DMS53 treated with DMSO at 0.1 percent for 48 hours (cell line): ENCODE results near the gene KDM5A.
"Not testable (repeated sequence)": the region's sequence is repeated elsewhere in the genome, so short reads cannot be mapped to it uniquely, and the experiment has no call there.

ENCODE experiments used
- DNase-seq: peaks from one replicate; lab custom pipeline; 2025; ENCODE audit not compliant: unreplicated experiment; lab: John Stamatoyannopoulos, UW

Gene KDM5A

GRCh38 chr12:242496-242895, 146.6 kb downstream of the KDM5A start:
- no peak for DNase-seq

- no peak for DNase-seq
Observed at GRCh38 chr12:241266-241665, 147.9 kb downstream of the KDM5A start.

DNA sequence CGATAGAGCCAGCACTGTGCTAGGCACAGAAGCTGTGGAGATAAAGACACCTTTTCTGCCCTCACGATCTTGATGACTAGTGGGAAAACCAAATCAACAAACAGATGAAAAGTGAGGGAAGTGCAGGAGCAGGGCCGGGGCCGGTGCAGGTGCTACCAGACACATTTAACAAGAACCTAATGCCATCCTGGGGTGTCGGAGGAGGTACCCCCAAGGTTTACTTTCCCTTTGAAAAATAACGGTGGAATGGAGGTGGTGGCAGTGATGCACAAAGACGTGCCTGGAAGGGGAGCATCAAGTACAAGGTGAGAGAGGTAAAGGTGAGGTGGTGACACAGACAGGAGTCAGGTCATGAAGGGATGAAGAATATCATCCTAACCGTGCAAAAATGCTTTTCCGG, 148.6 kb downstream of the KDM5A start:
- DNase-seq = no peak

DNA sequence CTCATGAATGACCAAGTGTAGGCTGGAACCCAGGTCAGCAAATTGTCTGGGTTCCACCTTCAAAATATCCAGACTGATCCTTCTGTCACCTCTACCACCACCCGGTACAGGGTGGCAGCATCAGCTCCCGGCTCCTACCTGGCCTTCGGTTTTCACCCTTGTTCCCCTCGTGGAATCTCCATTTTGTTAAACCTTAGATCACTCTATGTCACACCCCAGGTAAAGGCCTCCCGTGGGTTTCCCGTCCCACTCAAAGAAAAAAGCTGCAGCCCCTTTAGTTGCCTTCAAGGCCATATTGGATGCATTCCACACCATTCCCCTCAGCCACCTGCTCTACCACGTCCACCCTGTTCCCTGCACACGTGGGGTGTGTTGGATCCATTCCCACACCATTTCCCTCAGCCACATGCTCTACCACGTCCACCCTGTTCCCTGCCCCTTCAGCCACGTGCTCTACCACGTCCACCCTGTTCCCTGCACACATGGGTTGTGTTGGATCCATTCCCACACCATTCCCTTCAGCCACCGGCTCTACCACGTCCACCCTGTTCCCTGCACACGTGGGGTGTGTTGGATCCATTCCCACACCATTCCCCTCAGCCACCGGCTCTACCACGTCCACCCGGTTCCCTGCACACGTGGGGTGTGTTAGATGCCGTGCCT, 150.3 kb downstream of the KDM5A start:
- no peak for DNase-seq

DNA sequence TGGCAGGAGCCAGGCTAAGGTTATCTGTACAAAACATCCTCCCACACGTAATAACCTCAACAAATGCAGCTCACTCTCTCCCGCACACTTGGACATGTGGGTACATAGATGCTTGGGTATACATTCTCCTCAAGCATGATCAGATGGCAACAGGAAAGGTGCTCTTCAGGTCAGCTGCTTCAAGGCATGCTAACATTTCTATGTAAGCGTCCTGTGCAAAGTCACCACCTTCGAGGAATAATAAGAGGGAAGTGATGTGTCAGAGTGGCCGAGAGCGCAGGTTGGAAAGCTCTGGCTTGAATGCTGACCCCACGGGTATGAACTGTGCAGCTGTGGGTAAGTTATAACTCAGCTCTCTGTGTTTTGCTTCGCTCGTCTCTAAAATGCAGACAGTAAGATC, 151.0 kb downstream of the KDM5A start:
- DNase-seq = no peak

GRCh38 chr12:237026-237815, 151.9 kb downstream of the KDM5A start:
- DNase-seq = no peak

GRCh38 chr12:236445-236844, 152.7 kb downstream of the KDM5A start:
- DNase-seq = no peak

DNA sequence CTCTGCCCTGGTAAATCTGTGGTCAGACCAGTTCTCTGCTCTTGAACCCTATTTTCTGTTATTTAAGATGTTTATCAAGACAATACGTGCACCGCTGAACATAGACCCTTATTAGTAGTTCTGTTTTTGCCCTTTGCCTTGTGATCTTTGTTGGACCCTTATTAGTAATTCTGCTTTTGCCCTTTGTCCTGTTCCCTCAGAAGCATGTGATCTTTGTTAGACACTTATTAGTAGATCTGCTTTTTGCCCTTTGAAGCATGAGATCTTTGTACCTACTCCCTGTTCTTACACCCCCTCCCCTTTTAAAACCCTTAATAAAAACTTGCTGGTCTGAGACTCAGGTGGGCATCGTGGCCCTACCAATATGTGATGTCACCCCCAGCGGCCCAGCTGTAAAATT, 153.2 kb downstream of the KDM5A start:
- not testable (repeated sequence) for DNase-seq

GRCh38 chr12:234891-235415, 154.2 kb downstream of the KDM5A start:
- no peak for DNase-seq

DNA sequence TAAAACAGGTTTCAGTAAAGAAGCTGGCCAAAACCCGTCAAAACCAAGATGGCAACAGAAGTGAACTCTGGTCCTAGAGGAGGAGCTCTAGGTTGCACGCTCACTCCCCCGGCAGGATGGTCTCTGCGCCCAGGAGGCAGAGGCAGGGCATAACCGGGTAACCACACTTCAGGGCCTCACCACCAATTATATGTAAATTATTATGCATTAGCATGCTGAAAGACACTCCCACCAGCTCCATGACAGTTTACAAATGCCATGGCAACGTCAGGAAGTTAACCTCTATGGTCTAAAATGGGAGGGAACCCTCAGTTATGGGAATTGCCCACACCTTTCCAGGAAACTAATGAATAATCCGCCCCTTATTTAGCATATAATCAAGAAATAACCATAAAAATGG, 155.1 kb downstream of the KDM5A start:
- no peak for DNase-seq

DNA sequence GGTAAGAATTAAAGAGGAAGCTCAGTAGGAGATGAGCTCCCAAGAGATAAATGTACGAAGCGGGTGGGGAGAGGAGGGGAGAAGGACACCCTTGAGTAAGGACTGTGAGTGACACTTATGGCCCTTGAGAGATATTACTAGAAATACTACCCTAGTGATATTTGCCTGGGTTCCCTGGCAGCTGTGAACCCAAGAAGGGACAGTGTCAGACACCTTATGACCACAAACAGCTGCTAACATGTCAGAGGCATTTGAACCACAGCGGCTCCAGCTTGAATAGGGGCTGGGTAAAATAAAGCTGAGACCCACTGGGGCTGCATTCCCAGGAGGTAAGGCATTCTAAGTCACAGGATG, 155.5 kb downstream of the KDM5A start:
- no peak for DNase-seq

DNA sequence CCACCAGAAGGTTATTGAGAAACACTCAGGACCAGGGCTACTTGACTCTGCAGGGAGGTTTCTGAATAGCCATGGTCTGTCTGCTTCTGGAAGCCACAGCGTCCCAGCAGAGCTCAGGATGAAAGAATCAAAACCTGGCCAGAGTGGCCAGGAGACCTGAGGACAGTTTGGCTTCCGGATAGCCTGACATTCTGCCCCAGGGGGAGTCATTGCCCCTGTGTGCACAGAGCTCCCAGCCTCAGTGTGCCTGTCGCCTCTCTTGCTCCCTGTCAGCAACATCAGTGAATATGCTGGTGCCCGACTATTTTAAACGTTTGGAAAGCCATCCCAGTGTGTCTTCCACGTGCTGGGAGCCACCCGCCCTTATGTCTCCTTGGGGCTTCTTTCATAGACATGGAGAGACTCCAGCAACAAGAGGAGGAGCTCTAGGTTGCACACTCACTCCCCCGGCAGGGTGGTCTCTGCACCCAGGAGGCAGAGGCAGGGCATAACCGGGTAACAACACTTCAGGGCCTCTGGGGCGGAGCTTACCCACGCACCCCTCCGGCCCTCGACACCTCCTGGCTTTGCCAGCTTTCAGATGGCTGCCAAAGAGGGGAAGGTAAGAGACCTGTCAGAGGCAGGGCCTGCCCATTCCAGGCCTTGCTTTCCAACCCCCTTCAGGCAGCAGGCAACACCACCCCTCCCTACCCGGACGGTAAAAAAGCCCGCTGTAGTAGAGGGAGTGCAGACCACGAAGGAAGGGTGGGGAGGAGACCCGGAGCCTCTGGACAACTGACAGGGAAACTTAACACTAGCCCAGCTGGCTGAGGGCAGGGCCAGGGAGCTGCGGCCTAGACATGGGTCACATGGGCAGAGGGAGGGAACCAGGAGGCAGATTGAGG, 156.1 kb downstream of the KDM5A start:
- no peak for DNase-seq

GRCh38 chr12:230925-231671, 158.0 kb downstream of the KDM5A start:
- DNase-seq = no peak
